Kasumi-1 (cell line): ENCODE data around the gene ARID1B.
A peak's percentile ranks its signal among the peaks of the same experiment; 100 is the strongest.

Experiments
- DNase-seq, 2 experiments: peaks; one replicate each; lab custom pipeline; 2025; lab: John Stamatoyannopoulos, UW

Gene ARID1B

GRCh38 chr6:156773935-156774852 is 3.0 kb upstream of the ARID1B start:
- no peak for DNase-seq

GRCh38 chr6:156774863-156775405 is 2.2 kb upstream of the ARID1B start:
- DNase-seq, result no peak

- DNase-seq, result no peak
Measured at GRCh38 chr6:156775717-156776116, 1.5 kb upstream of the ARID1B start.

GRCh38 chr6:156776470-156776839 is 723 bp upstream of the ARID1B start:
- peak; percentile 73 to 75 for DNase-seq

GRCh38 chr6:156777577-156778453 is 637 bp downstream of the ARID1B start:
- DNase-seq, result peak; percentile 22 to 50

GRCh38 chr6:156778454-156779205 is 1.5 kb downstream of the ARID1B start:
- DNase-seq, result peak; percentile 15 to 17

GRCh38 chr6:156779206-156780094 is 2.3 kb downstream of the ARID1B start:
- peak; percentile 19 to 37 for DNase-seq

GRCh38 chr6:156780102-156780641 is 3.0 kb downstream of the ARID1B start:
- peak; percentile 85 to 88 for DNase-seq

- DNase-seq, result no peak
Measured at GRCh38 chr6:156780962-156781853, 4.0 kb downstream of the ARID1B start.

GRCh38 chr6:156781861-156782631 is 4.9 kb downstream of the ARID1B start:
- no peak for DNase-seq

- DNase-seq, result no peak
Measured at GRCh38 chr6:156782691-156783320, 5.6 kb downstream of the ARID1B start.

GRCh38 chr6:156783958-156784357 is 6.8 kb downstream of the ARID1B start:
- no peak for DNase-seq

- no peak for DNase-seq
Measured at GRCh38 chr6:156786652-156787051, 9.5 kb downstream of the ARID1B start.

GRCh38 chr6:156787569-156788492 is 10.7 kb downstream of the ARID1B start:
- no peak for DNase-seq

- DNase-seq, result no peak
Measured at GRCh38 chr6:156789081-156789943, 12.1 kb downstream of the ARID1B start.

GRCh38 chr6:156790711-156791319 is 13.6 kb downstream of the ARID1B start:
- DNase-seq, result no peak
